IPS DF 6.9 (cell line): ENCODE measurements around the gene SUSD2.

Experiments
- DNase-seq: peaks from one replicate; pipeline ENCODE4 v3.0.0-alpha.2; 2013; ENCODE audit warnings: low read depth, low spot score
- H3K27ac ChIP-seq: one replicate; pipeline ENCODE4 v1.5.1; 2013; ENCODE audit warnings: low read length, control low read depth
- H3K27me3 ChIP-seq: 2 replicates; pipeline ENCODE4 v1.6.1; 2013; ENCODE audit warnings: mild to moderate bottlenecking, low read length; ENCODE audit not compliant: control insufficient read depth, insufficient read depth
- H3K36me3 ChIP-seq: 2 replicates; pipeline ENCODE4 v1.6.1; 2013; ENCODE audit warnings: low read length; ENCODE audit not compliant: control insufficient read depth, insufficient read depth
- H3K4me1 ChIP-seq: 2 replicates; pipeline ENCODE4 v1.6.1; 2013; ENCODE audit warnings: low read length; ENCODE audit not compliant: control insufficient read depth, insufficient read depth
- H3K4me3 ChIP-seq: 2 replicates; pipeline ENCODE4 v1.5.1; 2013; ENCODE audit warnings: mild to moderate bottlenecking, low read length
- H3K9me3 ChIP-seq: 2 replicates; pipeline ENCODE4 v1.6.1; 2013; ENCODE audit warnings: low read length, inconsistent platforms; ENCODE audit not compliant: control insufficient read depth, insufficient read depth
- WGBS: extraction: QIAGEN DNeasy Blood & Tissue Kit; methylation state at CpG from one replicate; pipeline ENCODE4 v1.1.7; 2013; ENCODE audit warnings: mixed read lengths, missing lambda C conversion rate; ENCODE audit not compliant: insufficient read length, insufficient coverage; 5-methylcytosine and 5-hydroxymethylcytosine counted together

Gene SUSD2

GRCh38 chr22:24183321-24184031, 2.2 kb downstream of the SUSD2 start:
- Histone ChIP-seq H3K4me3 (no peak overlapping the region), H3K36me3 (peaks cover 2% of the 10 kb centered on the region; the same call in 1 of the 2 replicates), H3K4me1 (peaks cover 6% of the 10 kb centered on the region), H3K9me3 (no peaks in the 10 kb centered on the region), H3K27ac (no peak overlapping the region), H3K27me3 (no peaks in the 10 kb centered on the region)
- WGBS: no CpG with 5 or more reads among the region's 24 CpGs
- no peak for DNase-seq

GRCh38 chr22:24184057-24184798, 2.9 kb downstream of the SUSD2 start:
- no peak for DNase-seq
- Histone ChIP-seq H3K4me3 (no peak overlapping the region), H3K9me3 (no peaks in the 10 kb centered on the region), H3K27me3 (no peaks in the 10 kb centered on the region), H3K27ac (no peak overlapping the region), H3K4me1 (peaks cover 6% of the 10 kb centered on the region), H3K36me3 (peaks cover 2% of the 10 kb centered on the region; the same call in 1 of the 2 replicates)
- WGBS: no CpG with 5 or more reads among the region's 16 CpGs

- Histone ChIP-seq H3K4me3 (no peak overlapping the region), H3K27me3 (no peaks in the 10 kb centered on the region), H3K4me1 (peaks cover 6% of the 10 kb centered on the region), H3K27ac (no peak overlapping the region), H3K9me3 (no peaks in the 10 kb centered on the region), H3K36me3 (peaks cover 2% of the 10 kb centered on the region; the same call in 1 of the 2 replicates)
- no peak for DNase-seq
- no CpG with 5 or more reads among the region's 16 CpGs for WGBS
These were observed 3.8 kb downstream of the SUSD2 start for GRCh38 chr22:24185001-24185500.

- no peaks in the 10 kb centered on the region for H3K27me3 ChIP-seq
- no peaks in the 10 kb centered on the region for H3K9me3 ChIP-seq
- H3K4me1 ChIP-seq: peaks cover 6% of the 10 kb centered on the region
- H3K36me3 ChIP-seq: peaks cover 2% of the 10 kb centered on the region; the same call in 1 of the 2 replicates
- H3K4me3 ChIP-seq: no peak overlapping the region
- no peak overlapping the region for H3K27ac ChIP-seq
- WGBS: no CpG with 5 or more reads among the region's 51 CpGs
- no peak for DNase-seq
These were observed 4.4 kb downstream of the SUSD2 start for GRCh38 chr22:24185501-24186351.

GRCh38 chr22:24186352-24186740, 5.1 kb downstream of the SUSD2 start:
- no CpG with 5 or more reads among the region's 15 CpGs for WGBS
- H3K9me3 ChIP-seq: no peaks in the 10 kb centered on the region
- H3K27me3 ChIP-seq: no peaks in the 10 kb centered on the region
- H3K36me3 ChIP-seq: peaks cover 2% of the 10 kb centered on the region; the same call in 1 of the 2 replicates
- H3K4me1 ChIP-seq: peaks cover 5% of the 10 kb centered on the region
- H3K27ac ChIP-seq: no peak overlapping the region
- H3K4me3 ChIP-seq: no peak overlapping the region
- DNase-seq: no peak

GRCh38 chr22:24186892-24187670, 5.8 kb downstream of the SUSD2 start:
- H3K27ac ChIP-seq: no peak overlapping the region
- H3K4me1 ChIP-seq: peaks cover 2% of the 10 kb centered on the region; the same call in 1 of the 2 replicates
- peaks cover 2% of the 10 kb centered on the region; the same call in 1 of the 2 replicates for H3K36me3 ChIP-seq
- WGBS: no CpG with 5 or more reads among the region's 34 CpGs
- H3K27me3 ChIP-seq: no peaks in the 10 kb centered on the region
- DNase-seq: no peak
- H3K9me3 ChIP-seq: no peaks in the 10 kb centered on the region
- no peak overlapping the region for H3K4me3 ChIP-seq

GRCh38 chr22:24187731-24188644, 6.7 kb downstream of the SUSD2 start:
- Histone ChIP-seq H3K27me3 (no peaks in the 10 kb centered on the region), H3K9me3 (no peaks in the 10 kb centered on the region), H3K4me3 (no peak overlapping the region), H3K4me1 (peaks cover 2% of the 10 kb centered on the region; the same call in 1 of the 2 replicates), H3K27ac (no peak overlapping the region), H3K36me3 (peaks cover 2% of the 10 kb centered on the region; the same call in 1 of the 2 replicates)
- no peak for DNase-seq
- WGBS: no CpG with 5 or more reads among the region's 37 CpGs

- no peak overlapping the region for H3K4me3 ChIP-seq
- DNase-seq: no peak
- WGBS: no CpG with 5 or more reads among the region's 17 CpGs
- no peak overlapping the region for H3K27ac ChIP-seq
- H3K27me3 ChIP-seq: no peaks in the 10 kb centered on the region
- no peaks in the 10 kb centered on the region for H3K9me3 ChIP-seq
- H3K36me3 ChIP-seq: peaks cover 2% of the 10 kb centered on the region; the same call in 1 of the 2 replicates
- H3K4me1 ChIP-seq: peaks cover 2% of the 10 kb centered on the region; the same call in 1 of the 2 replicates
These were observed 7.5 kb downstream of the SUSD2 start for GRCh38 chr22:24188705-24189248.
